GM19395 (cell line): ENCODE measurements around the gene TRIM38.
"Not testable (repeated sequence)": the region's sequence is repeated elsewhere in the genome, so short reads cannot be mapped to it uniquely, and the experiment has no call there.

Experiments used
- ATAC-seq: cut with Tn5 transposase; IDR thresholded peaks from one replicate; pipeline ENCODE4 v1.9.1; 2021; ENCODE audit warnings: mild to moderate bottlenecking, moderate library complexity; ENCODE audit not compliant: unreplicated experiment

TRIM38 gene

DNA sequence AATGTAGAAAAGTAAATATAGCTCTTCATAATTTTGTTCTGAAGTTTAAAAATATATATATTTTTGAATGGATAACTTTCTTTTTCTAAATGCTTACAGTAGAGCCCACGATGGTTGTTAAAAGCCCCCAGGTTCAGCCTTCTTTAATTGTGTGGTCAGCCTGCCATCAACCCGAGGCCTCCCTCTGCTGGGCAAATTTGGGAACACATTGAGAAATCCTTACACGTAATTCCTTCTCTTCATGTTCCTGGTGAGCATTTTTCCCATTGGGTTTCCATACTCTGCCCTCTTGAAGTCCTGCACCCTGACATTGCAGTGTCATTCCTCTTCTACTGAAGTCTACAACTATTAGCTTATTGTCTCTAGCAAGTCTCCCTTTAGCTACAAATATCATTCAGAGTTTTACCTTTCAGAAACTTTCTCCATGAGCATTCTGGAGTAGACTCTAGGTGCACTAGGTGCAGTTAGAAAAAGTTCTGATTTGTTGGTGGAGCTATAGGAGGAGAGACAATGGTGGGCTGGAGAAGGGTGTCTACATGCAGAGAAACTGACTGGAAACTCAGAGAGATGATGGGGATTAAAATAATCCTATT, 40.6 kb downstream of the TRIM38 start:
- no peak for ATAC-seq

DNA sequence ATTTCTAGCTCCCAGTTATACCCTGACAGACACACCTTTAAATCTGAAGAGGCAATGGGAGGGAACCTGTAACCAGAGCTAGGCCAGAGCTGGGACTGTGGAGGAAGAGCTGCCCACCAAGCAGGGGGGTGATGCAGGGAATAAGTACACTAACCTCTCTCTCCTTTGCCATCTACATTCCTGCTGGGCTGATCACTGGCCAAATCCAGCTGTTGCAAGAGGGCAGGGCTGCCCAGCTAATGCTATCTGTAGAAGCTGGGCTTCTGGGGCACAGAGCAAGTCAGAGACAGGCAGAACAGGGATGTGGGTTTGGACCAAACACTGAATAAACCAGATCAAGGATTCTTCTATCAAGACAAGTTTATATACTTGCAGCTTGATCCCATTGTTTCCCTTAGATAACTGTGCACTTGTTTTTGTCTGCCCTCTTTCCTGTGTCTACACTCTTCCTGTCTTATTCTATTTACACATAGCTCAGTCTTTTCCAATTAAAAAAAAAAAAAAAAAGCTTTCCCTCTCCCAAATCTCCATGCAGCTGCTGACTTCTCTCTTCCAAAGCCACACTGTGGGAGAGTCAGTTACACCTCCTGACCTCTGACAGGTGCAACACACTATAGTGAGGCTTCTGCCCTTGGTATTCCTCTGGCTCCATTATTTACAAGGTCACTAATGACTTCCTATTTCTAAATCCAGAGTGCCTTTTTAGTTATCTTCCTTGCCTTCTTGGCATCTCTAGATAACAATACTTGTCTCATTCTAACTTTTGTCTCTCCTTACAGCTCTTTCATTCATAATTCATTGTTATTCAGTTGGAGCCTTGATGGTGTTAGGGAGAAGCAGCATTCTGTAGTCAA, 43.7 kb downstream of the TRIM38 start:
- ATAC-seq: no peak

DNA sequence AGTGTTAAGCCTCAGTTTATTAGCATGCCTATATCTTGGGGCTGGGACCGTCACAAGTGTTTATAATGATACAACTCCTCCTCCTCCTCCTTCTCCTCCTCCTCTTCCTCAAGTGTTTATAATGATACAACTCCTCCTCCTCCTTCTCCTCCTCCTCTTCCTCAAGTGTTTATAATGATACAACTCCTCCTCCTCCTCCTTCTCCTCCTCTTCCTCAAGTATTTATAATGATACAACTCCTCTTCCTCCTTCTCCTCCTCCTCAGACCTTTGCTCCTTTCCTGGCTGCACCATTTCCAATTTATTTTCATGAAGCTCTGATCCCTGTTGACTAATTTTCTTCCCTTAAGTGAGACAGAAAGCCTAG, 44.3 kb downstream of the TRIM38 start:
- ATAC-seq: not testable (repeated sequence)

DNA sequence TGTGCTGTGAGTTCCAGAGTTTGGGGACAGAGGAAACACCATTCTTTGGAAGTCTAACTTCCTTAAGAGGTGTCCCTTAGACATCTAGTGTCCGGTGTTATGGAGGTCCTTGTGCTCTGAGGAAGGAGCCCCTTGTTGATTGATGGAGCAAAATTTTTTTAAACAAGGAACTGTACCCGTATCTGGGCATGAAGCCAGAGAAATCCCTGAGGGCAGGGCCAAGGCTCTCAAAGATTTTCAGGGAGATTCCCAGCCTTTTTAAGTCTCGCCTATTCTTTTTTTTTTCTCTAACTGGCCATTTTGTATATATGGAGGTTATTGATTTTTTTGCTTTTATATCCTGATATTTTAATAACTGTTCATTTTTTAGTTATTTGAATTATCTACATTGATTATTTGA, 45.9 kb downstream of the TRIM38 start:
- ATAC-seq: no peak

DNA sequence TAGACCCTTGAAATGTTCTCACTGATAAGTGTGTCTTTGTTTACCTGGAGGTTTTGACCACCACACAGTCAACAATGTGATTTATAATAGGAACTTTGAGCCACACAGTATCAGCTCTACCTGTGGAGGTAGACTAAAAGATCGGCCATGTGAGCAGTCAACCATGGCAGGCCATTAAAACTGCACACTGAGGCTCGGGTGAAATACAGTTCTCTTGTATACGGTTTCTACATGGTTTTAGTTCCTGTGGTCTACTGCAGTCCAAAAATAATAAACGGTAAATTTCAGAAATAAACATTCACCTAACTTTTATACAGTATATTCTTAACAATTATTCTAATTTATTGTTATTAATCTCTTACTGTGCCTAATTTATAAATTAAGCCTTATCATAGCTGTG, 47.2 kb downstream of the TRIM38 start:
- no peak for ATAC-seq

DNA sequence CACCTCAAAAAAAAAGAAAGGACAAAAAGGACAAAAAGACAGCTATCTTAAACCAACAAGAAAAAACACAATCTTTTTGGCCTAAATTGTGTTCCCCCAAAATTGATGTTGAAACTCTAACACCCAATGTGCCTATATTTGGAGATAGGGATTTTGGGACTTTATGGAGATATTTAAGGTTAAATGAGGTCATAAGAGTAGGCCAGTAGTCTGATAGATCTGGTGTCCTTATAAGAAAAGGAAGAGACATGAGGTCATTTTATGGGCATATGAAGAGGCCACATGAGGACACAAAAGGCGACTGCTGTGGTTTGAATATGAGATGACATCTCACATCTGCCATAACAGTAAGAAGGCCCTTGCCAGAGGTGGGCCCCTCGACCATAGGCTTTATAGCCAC, 49.5 kb downstream of the TRIM38 start:
- ATAC-seq: no peak

DNA sequence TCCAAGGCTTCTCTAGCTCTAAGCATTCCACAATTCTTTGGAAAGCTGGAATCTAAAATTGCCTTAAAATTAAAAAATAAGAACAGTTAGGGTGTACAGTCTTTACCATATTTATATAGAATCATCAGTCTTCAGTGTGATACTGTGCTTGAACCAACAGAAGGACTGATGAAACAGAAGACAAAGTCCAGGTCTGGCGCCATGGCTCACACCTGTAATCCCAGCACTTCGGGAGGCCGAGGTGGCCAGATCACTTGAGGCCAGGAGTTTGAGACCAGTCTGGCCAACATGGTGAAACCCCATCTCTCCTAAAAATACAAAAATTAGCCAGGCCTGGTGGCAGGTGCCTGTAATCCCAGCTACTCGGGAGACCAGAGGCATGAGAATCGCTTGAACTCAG, 51.8 kb downstream of the TRIM38 start:
- not testable (repeated sequence) for ATAC-seq

DNA sequence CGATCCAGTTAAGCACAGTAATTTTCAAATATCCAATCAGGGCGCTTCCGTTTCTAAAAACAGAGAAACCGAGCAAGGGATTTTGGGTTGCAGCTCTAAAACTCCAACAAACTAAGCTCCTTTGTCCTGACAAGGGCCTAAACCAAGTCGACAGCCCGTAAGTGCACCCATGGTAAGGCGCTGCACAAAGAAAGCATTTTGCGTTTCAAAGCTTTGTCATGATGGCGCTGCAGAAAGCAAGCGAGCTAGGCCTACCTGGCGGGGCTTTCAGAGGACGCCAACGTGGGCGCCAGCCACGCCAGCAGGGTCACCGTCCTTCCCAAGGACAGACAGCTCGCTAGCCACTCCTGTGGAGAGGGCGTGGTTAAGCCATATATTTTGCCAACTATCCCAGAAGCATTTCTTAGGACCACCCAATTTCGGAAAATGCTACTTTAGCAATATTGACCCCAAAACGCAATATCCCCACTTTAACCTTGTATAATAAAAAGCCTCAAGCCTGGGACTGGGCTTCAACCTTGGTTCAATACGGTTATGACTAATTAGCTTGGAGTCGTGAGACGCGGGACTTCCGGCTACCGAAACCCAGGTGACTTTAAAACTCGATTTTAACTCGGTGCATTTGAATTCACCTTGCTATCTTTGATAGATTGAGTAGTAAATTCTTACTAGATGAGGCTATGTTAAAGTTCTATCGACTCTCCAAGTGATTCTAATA, 53.8 kb downstream of the TRIM38 start:
- ATAC-seq: no peak

DNA sequence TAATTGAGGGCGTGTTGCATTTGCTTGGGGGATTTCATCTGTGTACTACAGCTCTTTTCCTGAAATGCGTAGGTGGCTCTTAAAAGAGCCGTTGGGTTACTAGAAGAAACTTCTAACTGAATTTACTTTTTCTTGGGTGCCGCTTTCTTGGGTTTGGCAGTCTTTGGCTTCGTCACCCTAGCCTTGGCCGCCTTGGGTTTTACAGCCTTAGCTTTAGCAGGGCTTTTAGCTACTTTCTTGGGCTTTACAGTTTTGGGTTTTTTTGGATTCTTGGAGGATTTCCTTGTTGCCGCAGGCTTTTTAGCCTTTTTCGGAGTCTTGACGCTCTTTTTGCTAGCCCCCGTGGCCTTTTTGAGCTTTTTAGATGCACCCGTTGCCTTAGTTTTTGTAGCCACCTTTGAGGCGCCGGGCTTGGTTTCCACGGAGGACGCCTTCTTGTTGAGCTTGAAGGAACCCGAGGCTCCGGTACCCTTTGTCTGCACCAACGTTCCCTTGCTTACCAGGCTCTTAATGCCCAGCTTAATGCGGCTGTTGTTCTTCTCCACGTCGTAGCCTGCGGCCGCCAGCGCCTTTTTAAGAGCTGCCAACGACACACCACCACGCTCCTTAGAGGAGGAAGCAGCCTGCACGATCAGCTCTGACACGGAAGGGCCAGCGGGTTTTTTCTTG, 54.5 kb downstream of the TRIM38 start:
- ATAC-seq: no peak

DNA sequence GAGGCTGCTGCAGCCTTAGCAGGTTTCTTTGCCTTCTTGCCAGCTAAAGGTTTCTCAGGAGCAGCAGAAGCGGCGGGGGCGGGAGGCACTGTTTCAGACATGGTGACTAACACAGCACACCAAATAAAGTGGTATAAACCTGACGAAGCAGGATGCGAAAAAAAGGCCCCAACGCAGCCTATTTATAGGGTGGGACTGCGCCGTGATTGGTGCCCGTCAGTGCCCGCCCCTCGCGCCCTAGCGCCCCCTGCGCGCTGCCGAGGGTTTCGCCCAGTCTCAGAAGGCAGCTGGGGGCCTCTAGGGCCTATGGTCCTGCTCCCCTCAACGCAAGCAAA, 55.0 kb downstream of the TRIM38 start:
- no peak for ATAC-seq

DNA sequence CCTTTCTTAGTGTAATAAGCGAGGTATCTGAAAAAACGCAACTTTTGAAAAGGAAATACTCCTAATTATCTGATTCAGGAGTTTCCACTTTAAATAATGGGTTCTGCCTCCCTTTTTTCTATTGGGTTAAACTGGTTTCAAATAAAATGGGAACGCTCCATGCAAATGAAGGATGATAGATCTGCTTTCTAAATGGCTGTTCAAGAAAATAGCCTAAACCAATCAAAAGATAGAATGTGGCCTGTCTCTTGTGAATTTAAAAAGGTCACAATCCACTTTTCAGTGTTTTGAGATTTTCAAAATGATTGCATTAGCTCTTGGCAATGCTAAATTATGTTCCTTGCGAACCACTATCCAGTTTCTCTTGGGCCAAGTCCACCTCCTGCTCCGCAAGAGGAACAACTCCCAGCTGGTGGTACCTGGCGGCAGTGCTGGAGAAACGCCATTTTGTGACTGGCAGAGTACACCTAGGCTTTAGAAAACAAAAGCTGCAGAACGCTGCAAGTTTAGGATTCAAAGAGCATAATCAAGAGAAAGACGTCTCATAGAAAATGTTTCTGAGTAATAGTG, 56.7 kb downstream of the TRIM38 start:
- no peak for ATAC-seq

DNA sequence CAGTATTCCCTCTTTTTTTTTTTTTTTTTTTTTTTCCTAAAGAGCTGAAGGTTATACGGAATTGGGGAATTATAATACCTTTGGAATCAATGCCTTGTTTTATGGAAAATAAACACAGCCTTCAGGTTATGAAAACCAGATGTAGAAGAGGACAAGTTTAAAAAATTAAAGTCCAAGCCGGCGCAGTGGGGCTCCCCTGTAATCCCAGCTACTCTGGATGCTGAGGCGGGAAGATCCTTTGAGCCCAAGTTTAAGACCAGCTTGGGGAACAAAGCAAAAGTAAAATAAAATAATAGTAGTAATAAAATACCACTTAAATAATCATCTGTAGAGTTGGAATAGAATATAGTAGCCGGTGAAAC, 57.3 kb downstream of the TRIM38 start:
- no peak for ATAC-seq

DNA sequence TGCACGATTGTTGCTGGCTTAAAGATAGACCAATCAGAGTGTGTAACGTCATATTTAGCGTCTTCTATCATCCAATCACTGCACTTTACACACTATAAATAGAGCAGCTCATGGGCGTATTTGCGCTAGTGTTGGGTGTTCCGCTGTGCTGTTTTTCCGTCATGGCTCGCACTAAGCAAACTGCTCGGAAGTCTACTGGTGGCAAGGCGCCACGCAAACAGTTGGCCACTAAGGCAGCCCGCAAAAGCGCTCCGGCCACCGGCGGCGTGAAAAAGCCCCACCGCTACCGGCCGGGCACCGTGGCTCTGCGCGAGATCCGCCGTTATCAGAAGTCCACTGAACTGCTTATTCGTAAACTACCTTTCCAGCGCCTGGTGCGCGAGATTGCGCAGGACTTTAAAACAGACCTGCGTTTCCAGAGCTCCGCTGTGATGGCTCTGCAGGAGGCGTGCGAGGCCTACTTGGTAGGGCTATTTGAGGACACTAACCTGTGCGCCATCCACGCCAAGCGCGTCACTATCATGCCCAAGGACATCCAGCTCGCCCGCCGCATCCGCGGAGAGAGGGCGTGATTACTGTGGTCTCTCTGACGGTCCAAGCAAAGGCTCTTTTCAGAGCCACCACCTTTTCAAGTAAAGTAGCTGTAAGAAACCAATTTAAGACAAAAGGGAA, 57.9 kb downstream of the TRIM38 start:
- ATAC-seq: peak; percentile 61

DNA sequence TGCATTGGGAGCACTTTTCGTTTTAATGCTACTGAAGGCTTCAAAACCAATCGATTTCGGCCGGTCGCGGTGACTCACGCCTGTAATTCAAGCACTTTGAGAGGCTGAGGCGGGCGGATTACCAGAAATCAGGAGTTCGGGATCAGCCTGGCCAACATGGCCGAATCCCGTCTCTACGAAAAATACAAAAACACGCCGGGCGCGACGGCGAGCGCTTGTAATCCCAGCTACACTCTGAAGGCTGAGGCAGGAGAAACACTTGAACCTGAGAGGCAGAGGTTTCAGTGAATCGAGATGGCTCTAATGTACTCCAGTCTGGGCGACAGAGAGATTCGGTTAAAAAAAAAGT, 58.4 kb downstream of the TRIM38 start:
- ATAC-seq: peak; percentile 20

DNA sequence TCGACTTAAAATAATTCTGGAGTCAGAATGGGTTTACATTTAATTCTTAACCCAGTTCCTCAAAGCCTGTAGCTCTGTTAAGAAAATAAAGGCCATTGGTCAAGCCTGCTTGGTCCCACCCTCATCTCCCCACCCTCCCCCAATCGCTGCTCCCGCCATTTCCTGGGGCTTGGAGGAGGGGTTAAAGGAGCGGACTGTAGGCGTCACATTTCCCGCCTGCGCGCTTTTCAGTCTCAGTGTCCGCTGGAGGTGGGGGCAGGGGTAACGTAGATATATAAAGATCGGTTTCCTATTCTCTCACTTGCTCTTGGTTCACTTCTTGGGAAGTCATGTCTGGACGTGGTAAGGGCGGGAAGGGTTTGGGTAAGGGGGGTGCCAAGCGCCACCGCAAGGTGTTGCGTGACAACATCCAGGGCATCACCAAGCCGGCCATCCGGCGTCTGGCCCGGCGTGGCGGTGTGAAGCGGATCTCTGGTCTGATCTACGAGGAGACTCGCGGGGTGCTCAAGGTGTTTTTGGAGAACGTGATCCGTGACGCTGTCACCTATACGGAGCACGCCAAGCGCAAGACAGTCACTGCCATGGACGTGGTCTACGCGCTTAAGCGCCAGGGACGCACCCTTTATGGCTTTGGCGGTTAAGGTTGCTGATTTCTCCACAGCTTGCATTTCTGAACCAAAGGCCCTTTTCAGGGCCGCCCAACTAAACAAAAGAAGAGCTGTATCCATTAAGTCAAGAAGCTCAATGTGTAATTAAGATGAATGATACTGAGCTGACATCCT, 58.9 kb downstream of the TRIM38 start:
- ATAC-seq: peak; percentile 54

DNA sequence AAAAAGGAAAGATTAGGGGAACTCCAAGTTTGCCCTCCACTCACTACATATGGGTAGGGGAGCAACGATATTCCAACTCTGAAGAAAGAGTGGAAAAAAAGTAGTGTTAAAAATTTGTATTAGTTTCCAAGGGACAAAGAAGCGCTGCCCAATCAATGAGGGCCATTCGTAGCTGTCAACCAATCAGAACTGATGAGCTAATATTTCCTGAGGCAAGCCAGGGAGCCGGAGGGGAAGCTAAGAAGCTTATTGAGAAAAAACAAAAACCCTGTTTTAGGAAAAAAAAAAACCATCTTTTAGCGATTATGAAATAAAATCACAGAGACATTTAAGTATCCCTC, 59.5 kb downstream of the TRIM38 start:
- no peak for ATAC-seq

DNA sequence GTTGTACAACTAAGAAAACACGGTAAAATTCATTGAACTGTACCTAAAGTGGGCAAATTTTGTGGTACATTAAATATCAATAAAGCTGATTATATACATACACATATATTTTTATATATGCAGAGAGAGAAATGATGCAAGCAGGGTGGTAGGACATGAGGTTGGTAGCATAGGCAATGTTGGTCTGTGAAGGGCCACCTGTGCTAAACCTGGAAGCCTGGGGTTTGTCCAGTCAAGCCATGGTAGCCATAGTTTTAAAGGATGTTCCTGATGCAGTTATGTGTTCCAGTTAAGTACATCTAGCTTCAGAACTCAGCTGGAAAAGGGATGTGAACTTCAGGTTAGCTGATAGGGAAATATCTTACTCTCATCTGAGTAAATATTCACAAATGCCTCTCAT, 60.1 kb downstream of the TRIM38 start:
- ATAC-seq: no peak

DNA sequence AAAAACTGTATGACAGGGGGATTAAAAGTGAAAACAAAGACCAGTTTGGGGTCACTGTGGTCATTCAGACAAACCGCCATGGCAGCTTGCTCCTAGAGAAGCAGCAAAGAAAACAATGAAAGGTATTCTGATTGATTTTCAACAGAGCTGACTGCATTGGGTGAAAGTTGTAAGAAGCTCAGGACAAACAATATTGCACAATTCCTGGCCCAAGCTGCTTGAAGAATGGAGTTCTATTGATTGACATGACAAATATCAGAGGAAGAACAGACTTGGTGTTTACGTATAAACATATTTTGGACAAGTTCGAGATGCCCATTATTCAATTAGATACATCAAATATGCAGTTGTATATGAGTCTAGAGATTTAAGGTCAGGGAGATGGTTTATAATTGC, 62.0 kb downstream of the TRIM38 start:
- no peak for ATAC-seq

DNA sequence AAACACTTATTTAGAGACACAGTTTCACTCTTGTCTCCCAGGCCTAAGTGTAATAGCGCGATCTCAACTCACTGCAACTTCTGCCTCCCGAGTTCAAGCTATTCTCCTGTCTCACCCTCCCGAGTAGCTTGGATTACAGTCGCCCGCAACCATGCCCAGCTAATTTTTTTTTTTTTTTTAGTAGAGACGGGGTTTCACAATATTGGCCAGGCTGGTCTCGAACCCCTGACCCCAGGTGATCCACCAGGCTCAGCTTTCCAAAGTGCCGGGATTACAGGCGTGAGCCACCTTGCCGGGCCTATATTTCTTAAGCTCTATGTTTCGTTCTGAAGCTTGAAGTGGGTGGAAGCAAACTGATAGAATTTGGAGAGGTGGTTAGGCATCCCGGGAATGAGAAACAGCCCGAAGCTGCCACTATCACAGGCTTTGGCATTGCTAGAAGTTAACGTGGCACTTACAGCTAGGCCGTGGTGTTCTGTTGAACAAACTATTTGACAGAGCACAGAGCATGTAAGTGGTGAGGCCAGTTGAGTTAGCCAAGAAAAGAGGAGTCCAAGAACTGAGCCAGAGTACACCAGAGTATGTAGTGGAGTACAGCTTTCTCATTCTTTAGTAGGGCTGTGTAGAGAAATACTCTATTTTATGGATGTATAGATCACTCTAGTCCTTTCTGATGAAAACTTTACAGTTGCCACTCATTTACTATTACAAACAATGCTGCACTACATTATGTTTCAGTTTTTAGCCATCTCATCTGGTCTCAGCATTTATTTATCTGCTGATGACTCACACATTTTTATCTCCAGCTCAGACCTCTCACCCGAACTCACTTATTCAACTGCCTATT, 62.7 kb downstream of the TRIM38 start:
- no peak for ATAC-seq
